Activated CD8-positive, alpha-beta memory T cell treated with anti-CD3 and anti-CD28 coated beads, Interleukin-2, amount 10 ng/mL, durations not matched to agents 7 days and 5 days (primary cell): Measurements from ENCODE around the gene ADAMTS9. TPM values are rescaled to one million over a fixed set of nuclear protein-coding genes. Genes with fewer than 3 reads are reported as not detected.

ENCODE experiments used
- ATAC-seq: fragments of 150-1000 bp; cut with Tn5 transposase; one replicate; pipeline ENCODE4 v1.10.0; 2021; ENCODE audit warnings: moderate library complexity
- CTCF ChIA-PET: fragments of 350-600 bp; sonication (Branson Sonifier 250); formaldehyde crosslinking; loops from one replicate; lab custom pipeline; 2021; ENCODE audit warnings: antibody characterized with exemption; lab: Charles Lee
- DNase-seq: peaks from one replicate; pipeline ENCODE4 v3.0.0-alpha.2; 2020
- H3K27ac Mint-ChIP-seq: one replicate; pipeline ENCODE4 v1.8.0; 2021; ENCODE audit warnings: mild to moderate bottlenecking, mixed read lengths
- H3K27me3 Mint-ChIP-seq: one replicate; pipeline ENCODE4 v1.8.0; 2021; ENCODE audit warnings: mixed read lengths
- H3K36me3 Mint-ChIP-seq: one replicate; pipeline ENCODE4 v1.8.0; 2021; ENCODE audit warnings: mild to moderate bottlenecking, mixed read lengths
- H3K4me1 Mint-ChIP-seq: one replicate; pipeline ENCODE4 v1.8.0; 2021; ENCODE audit warnings: mixed read lengths
- H3K4me3 Mint-ChIP-seq: one replicate; pipeline ENCODE4 v1.8.0; 2021; ENCODE audit warnings: mild to moderate bottlenecking, moderate library complexity, mixed read lengths
- H3K9me3 Mint-ChIP-seq: one replicate; pipeline ENCODE4 v1.8.0; 2022; ENCODE audit warnings: low read depth, mixed read lengths
- total RNA-seq, 2 experiments: library from RNA; stranded (reverse); gene quantifications; one replicate each; pipeline ENCODE4 v1.2.3, GENCODE V29; 2021

The ADAMTS9 gene
- total RNA-seq, 2 experiments from 2014 or later: not detected

- H3K27me3 Mint-ChIP-seq: no peaks in the 10 kb centered on the region
- no peaks in the 10 kb centered on the region for H3K36me3 Mint-ChIP-seq
- no peak for ATAC-seq
- CTCF ChIA-PET: no interaction called here
- H3K27ac Mint-ChIP-seq: no peak overlapping the region
- H3K4me1 Mint-ChIP-seq: no peaks in the 10 kb centered on the region
- no peak for DNase-seq
- no peaks in the 10 kb centered on the region for H3K9me3 Mint-ChIP-seq
- H3K4me3 Mint-ChIP-seq: no peak overlapping the region
Measured at GRCh38 chr3:64634417-64634816, 53.4 kb downstream of the ADAMTS9 start.

GRCh38 chr3:64631951-64632350 lies 55.8 kb downstream of the ADAMTS9 start:
- no peaks in the 10 kb centered on the region for H3K4me1 Mint-ChIP-seq
- DNase-seq: no peak
- H3K27me3 Mint-ChIP-seq: no peaks in the 10 kb centered on the region
- H3K36me3 Mint-ChIP-seq: no peaks in the 10 kb centered on the region
- ATAC-seq: no peak
- no peak overlapping the region for H3K4me3 Mint-ChIP-seq
- no peaks in the 10 kb centered on the region for H3K9me3 Mint-ChIP-seq
- H3K27ac Mint-ChIP-seq: no peak overlapping the region
- CTCF ChIA-PET: no interaction called here

- no peak for ATAC-seq
- no peaks in the 10 kb centered on the region for H3K4me1 Mint-ChIP-seq
- no peaks in the 10 kb centered on the region for H3K27me3 Mint-ChIP-seq
- no peaks in the 10 kb centered on the region for H3K36me3 Mint-ChIP-seq
- no peak overlapping the region for H3K4me3 Mint-ChIP-seq
- DNase-seq: no peak
- H3K27ac Mint-ChIP-seq: no peak overlapping the region
- CTCF ChIA-PET: no interaction called here
- no peaks in the 10 kb centered on the region for H3K9me3 Mint-ChIP-seq
Measured at GRCh38 chr3:64627471-64628321, 60.1 kb downstream of the ADAMTS9 start.

- H3K4me1 Mint-ChIP-seq: no peaks in the 10 kb centered on the region
- CTCF ChIA-PET: no interaction called here
- ATAC-seq (no peak), DNase-seq (no peak)
- no peaks in the 10 kb centered on the region for H3K27me3 Mint-ChIP-seq
- H3K9me3 Mint-ChIP-seq: no peaks in the 10 kb centered on the region
- H3K4me3 Mint-ChIP-seq: no peak overlapping the region
- no peaks in the 10 kb centered on the region for H3K36me3 Mint-ChIP-seq
- no peak overlapping the region for H3K27ac Mint-ChIP-seq
Measured at GRCh38 chr3:64627042-64627441, 60.8 kb downstream of the ADAMTS9 start.

GRCh38 chr3:64625381-64625780 lies 62.4 kb downstream of the ADAMTS9 start:
- Mint-ChIP-seq H3K27ac (no peak overlapping the region), H3K9me3 (no peaks in the 10 kb centered on the region), H3K27me3 (no peaks in the 10 kb centered on the region), H3K4me1 (no peaks in the 10 kb centered on the region), H3K36me3 (no peaks in the 10 kb centered on the region), H3K4me3 (no peak overlapping the region)
- DNase-seq (no peak), ATAC-seq (no peak)
- CTCF ChIA-PET: no interaction called here

- Mint-ChIP-seq H3K36me3 (no peaks in the 10 kb centered on the region), H3K27ac (no peak overlapping the region), H3K4me3 (no peak overlapping the region), H3K9me3 (no peaks in the 10 kb centered on the region), H3K4me1 (no peaks in the 10 kb centered on the region), H3K27me3 (no peaks in the 10 kb centered on the region)
- ATAC-seq: no peak
- no peak for DNase-seq
- CTCF ChIA-PET: no interaction called here
Measured at GRCh38 chr3:64623125-64623524, 64.7 kb downstream of the ADAMTS9 start.

- Mint-ChIP-seq H3K9me3 (no peaks in the 10 kb centered on the region), H3K27ac (no peak overlapping the region), H3K36me3 (no peaks in the 10 kb centered on the region), H3K4me3 (no peak overlapping the region), H3K4me1 (no peaks in the 10 kb centered on the region), H3K27me3 (no peaks in the 10 kb centered on the region)
- CTCF ChIA-PET: no interaction called here
- DNase-seq (no peak), ATAC-seq (no peak)
Measured at GRCh38 chr3:64621726-64622395, 65.9 kb downstream of the ADAMTS9 start.

GRCh38 chr3:64621275-64621674 lies 66.5 kb downstream of the ADAMTS9 start:
- DNase-seq (no peak), ATAC-seq (no peak)
- Mint-ChIP-seq H3K4me1 (no peaks in the 10 kb centered on the region), H3K27ac (no peak overlapping the region), H3K27me3 (no peaks in the 10 kb centered on the region), H3K36me3 (no peaks in the 10 kb centered on the region), H3K9me3 (no peaks in the 10 kb centered on the region), H3K4me3 (no peak overlapping the region)
- CTCF ChIA-PET: no interaction called here

- DNase-seq (no peak), ATAC-seq (no peak)
- Mint-ChIP-seq H3K27me3 (no peaks in the 10 kb centered on the region), H3K9me3 (no peaks in the 10 kb centered on the region), H3K27ac (no peak overlapping the region), H3K4me1 (no peaks in the 10 kb centered on the region), H3K4me3 (no peak overlapping the region), H3K36me3 (no peaks in the 10 kb centered on the region)
- CTCF ChIA-PET: no interaction called here
Measured at GRCh38 chr3:64620020-64620419, 67.8 kb downstream of the ADAMTS9 start.

GRCh38 chr3:64619216-64619615 lies 68.6 kb downstream of the ADAMTS9 start:
- no peaks in the 10 kb centered on the region for H3K27me3 Mint-ChIP-seq
- H3K36me3 Mint-ChIP-seq: no peaks in the 10 kb centered on the region
- CTCF ChIA-PET: no interaction called here
- no peaks in the 10 kb centered on the region for H3K9me3 Mint-ChIP-seq
- no peak for ATAC-seq
- no peak for DNase-seq
- no peak overlapping the region for H3K27ac Mint-ChIP-seq
- no peak overlapping the region for H3K4me3 Mint-ChIP-seq
- no peaks in the 10 kb centered on the region for H3K4me1 Mint-ChIP-seq

- Mint-ChIP-seq H3K4me1 (no peaks in the 10 kb centered on the region), H3K4me3 (no peak overlapping the region), H3K9me3 (no peaks in the 10 kb centered on the region), H3K27me3 (no peaks in the 10 kb centered on the region), H3K27ac (no peak overlapping the region), H3K36me3 (no peaks in the 10 kb centered on the region)
- CTCF ChIA-PET: no interaction called here
- DNase-seq (no peak), ATAC-seq (no peak)
Measured at GRCh38 chr3:64617610-64618009, 70.2 kb downstream of the ADAMTS9 start.

GRCh38 chr3:64616953-64617352 lies 70.8 kb downstream of the ADAMTS9 start:
- no peaks in the 10 kb centered on the region for H3K4me1 Mint-ChIP-seq
- ATAC-seq (no peak), DNase-seq (no peak)
- H3K4me3 Mint-ChIP-seq: no peak overlapping the region
- CTCF ChIA-PET: no interaction called here
- H3K9me3 Mint-ChIP-seq: no peaks in the 10 kb centered on the region
- no peaks in the 10 kb centered on the region for H3K36me3 Mint-ChIP-seq
- H3K27me3 Mint-ChIP-seq: no peaks in the 10 kb centered on the region
- H3K27ac Mint-ChIP-seq: no peak overlapping the region

GRCh38 chr3:64612916-64613526 lies 74.8 kb downstream of the ADAMTS9 start:
- Mint-ChIP-seq H3K4me3 (no peak overlapping the region), H3K27ac (no peak overlapping the region), H3K4me1 (no peaks in the 10 kb centered on the region), H3K27me3 (no peaks in the 10 kb centered on the region), H3K36me3 (no peaks in the 10 kb centered on the region), H3K9me3 (no peaks in the 10 kb centered on the region)
- DNase-seq: no peak
- CTCF ChIA-PET: no interaction called here
- no peak for ATAC-seq
